Calu3 (cell line): ENCODE results near the gene RANBP17. TPM values are rescaled to one million over a fixed set of nuclear protein-coding genes. Genes with fewer than 3 reads are reported as not detected.

Source experiments
- BruUV-seq: library from RNA; stranded (reverse); fragments of 400-500 nt; replicated peaks from 2 replicates; lab custom pipeline; 2021; lab: Mats Ljungman, UMichigan
- CTCF ChIA-PET: fragments of 300-600 bp; sonication (Branson Sonifier 250); formaldehyde crosslinking; loops from one replicate; lab custom pipeline; 2022; ENCODE audit warnings: antibody characterized with exemption; lab: Charles Lee
- DNase-seq: peaks from one replicate; pipeline ENCODE4 v3.0.0; 2022
- H3K27ac Mint-ChIP-seq: one replicate; pipeline ENCODE4 v1.8.0; 2022; ENCODE audit warnings: mixed read lengths; ENCODE audit not compliant: unreplicated experiment
- H3K27me3 Mint-ChIP-seq: one replicate; pipeline ENCODE4 v1.8.0; 2022; ENCODE audit warnings: mixed read lengths; ENCODE audit not compliant: unreplicated experiment
- H3K36me3 Mint-ChIP-seq: one replicate; pipeline ENCODE4 v1.8.0; 2022; ENCODE audit warnings: mild to moderate bottlenecking, moderate library complexity, mixed read lengths; ENCODE audit not compliant: insufficient read depth, unreplicated experiment
- H3K4me1 Mint-ChIP-seq: one replicate; pipeline ENCODE4 v1.8.0; 2022; ENCODE audit warnings: mild to moderate bottlenecking, low read depth, mixed read lengths; ENCODE audit not compliant: unreplicated experiment
- H3K4me3 Mint-ChIP-seq: one replicate; pipeline ENCODE4 v1.8.0; 2022; ENCODE audit warnings: mild to moderate bottlenecking, low read depth, moderate library complexity, mixed read lengths; ENCODE audit not compliant: unreplicated experiment
- H3K9me3 Mint-ChIP-seq: one replicate; pipeline ENCODE4 v1.8.0; 2022; ENCODE audit warnings: low read depth, mixed read lengths; ENCODE audit not compliant: unreplicated experiment
- CTCF ChIP-seq: fragments of 200-600 bp; IDR thresholded peaks from one replicate; pipeline ENCODE4 v1.8.0; 2022; ENCODE audit warnings: antibody characterized with exemption; ENCODE audit not compliant: unreplicated experiment
- intact Hi-C: fragments of 100-400 bp; cut with micrococcal nuclease; formaldehyde crosslinking; loops from one replicate; pipeline ENCODE4 v1.10.0; 2022; ENCODE audit not compliant: unreplicated experiment
- total RNA-seq: library from RNA; stranded (reverse); gene quantifications from 2 replicates; pipeline ENCODE4 v1.2.3, GENCODE V29; 2022

The RANBP17 gene
- total RNA-seq, 1 experiment from 2014 or later, result 117 TPM

DNA sequence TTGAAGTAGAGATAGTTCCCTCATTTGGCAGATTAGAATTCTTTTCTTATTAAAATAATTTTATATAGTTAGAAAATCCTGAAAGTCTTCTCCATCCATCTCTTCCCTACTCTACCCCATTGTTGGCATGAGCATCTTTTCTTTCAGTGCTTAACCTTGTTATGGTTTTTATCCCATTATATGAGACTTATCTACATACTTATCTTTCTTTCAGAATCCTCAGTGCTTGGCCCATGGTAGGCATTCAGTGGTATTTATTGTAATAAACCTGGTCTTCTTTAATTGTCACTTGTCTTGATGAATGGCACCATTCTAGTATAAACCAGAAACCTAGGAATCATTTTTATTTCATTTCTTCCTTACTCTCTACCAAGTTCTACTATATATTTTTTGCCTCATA is 277.4 kb downstream of the RANBP17 start:
- intact Hi-C loops, result no loop called here
- Mint-ChIP-seq H3K36me3 (peaks cover 4% of the 10 kb centered on the region), H3K9me3 (no peaks in the 10 kb centered on the region), H3K4me1 (peaks cover 12% of the 10 kb centered on the region), H3K4me3 (no peak overlapping the region), H3K27me3 (no peaks in the 10 kb centered on the region), H3K27ac (no peak overlapping the region)
- no peak for TF ChIP-seq CTCF
- BruUV-seq, result no TSS peak
- DNase-seq, result no peak
- CTCF ChIA-PET, result no interaction called here

DNA sequence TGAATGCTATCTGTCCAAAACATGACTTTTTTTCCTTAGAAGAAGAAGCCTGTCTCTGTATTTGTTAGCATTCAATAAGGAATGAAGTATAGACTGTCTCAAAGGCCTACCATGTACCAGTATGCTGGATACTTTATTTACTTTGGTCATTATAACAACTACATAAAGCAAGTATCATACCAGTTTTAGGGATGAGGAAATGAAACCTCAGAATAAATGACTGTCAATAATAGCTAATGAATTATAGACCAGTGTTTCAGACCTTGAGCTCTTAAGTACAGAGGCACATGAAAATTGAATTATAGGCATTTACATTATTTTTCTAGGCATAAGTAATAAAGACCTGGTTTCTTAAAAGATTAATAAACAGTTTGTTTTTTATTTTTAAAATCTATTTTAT is 280.8 kb downstream of the RANBP17 start:
- no peak for TF ChIP-seq CTCF
- no peak for DNase-seq
- Mint-ChIP-seq H3K27ac (no peak overlapping the region), H3K4me1 (peaks cover 4% of the 10 kb centered on the region), H3K36me3 (peaks cover 4% of the 10 kb centered on the region), H3K9me3 (no peaks in the 10 kb centered on the region), H3K27me3 (no peaks in the 10 kb centered on the region), H3K4me3 (no peak overlapping the region)
- CTCF ChIA-PET, result interaction anchor here (1.2 kb wide), 1 partner anchor 9 kb away, joined by 3 read pairs; no protein-coding TSS in a partner anchor
- no TSS peak for BruUV-seq
- intact Hi-C loops, result no loop called here

DNA sequence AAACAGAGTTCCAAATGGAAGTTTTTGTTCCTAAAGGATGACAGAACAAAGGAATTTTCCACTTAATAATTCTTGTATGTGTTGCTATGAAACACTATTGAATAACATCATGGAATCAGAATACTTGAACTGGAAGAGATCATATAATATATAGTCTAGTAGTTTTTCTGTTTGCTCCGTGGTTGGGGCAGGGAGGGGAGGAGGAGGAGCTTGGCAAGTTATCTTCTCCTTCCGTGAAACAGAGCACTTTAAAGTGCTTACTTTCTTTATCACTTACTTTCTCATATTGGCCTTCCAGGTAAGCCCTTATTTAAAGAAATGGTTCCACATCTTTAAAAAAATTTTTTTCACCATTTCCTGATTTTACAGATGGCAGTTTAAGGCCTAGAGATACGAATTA is 281.4 kb downstream of the RANBP17 start:
- Mint-ChIP-seq H3K4me3 (no peak overlapping the region), H3K9me3 (no peaks in the 10 kb centered on the region), H3K36me3 (peaks cover 4% of the 10 kb centered on the region), H3K27me3 (no peaks in the 10 kb centered on the region), H3K27ac (no peak overlapping the region), H3K4me1 (no peaks in the 10 kb centered on the region)
- no peak for DNase-seq
- intact Hi-C loops, result no loop called here
- no TSS peak for BruUV-seq
- CTCF ChIA-PET, result interaction anchor here (1.2 kb wide), 1 partner anchor 9 kb away, joined by 3 read pairs; no protein-coding TSS in a partner anchor
- TF ChIP-seq CTCF, result no peak

DNA sequence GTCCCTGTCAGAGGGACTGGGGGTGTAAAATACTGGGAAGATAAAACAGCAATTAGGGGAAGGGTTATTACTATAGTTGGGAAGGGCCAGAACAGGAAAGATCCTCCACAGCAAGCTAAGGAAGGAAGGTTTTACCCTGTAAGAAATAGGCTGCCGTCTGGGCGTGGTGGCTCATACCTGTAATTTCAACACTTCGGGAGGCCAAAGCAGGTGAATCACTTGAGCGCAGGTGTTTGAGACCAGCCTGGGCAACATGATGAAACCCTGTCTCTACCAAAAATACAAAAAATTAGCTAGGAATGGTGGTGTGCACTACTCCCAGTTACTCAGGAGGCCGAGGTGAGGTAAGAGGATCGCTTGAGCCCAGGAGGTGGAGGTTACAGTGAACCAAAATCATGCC is 282.1 kb downstream of the RANBP17 start:
- Mint-ChIP-seq H3K9me3 (no peaks in the 10 kb centered on the region), H3K36me3 (peaks cover 4% of the 10 kb centered on the region), H3K4me1 (no peaks in the 10 kb centered on the region), H3K27me3 (no peaks in the 10 kb centered on the region), H3K4me3 (no peak overlapping the region), H3K27ac (no peak overlapping the region)
- no peak for DNase-seq
- intact Hi-C loops, result no loop called here
- BruUV-seq, result no TSS peak
- TF ChIP-seq CTCF, result no peak
- CTCF ChIA-PET, result no interaction called here
